NCI-H1436 treated with DMSO at 0.1 percent for 48 hours (cell line): Measurements from ENCODE around the gene NLGN2.

ENCODE experiments used
- DNase-seq: peaks from one replicate; lab custom pipeline; 2025; lab: John Stamatoyannopoulos, UW

NLGN2 gene

GRCh38 chr17:7437950-7438614, 30.4 kb downstream of the NLGN2 start:
- no peak for DNase-seq

- DNase-seq: no peak
Measured at GRCh38 chr17:7438656-7439460, 31.2 kb downstream of the NLGN2 start.

GRCh38 chr17:7439462-7440112, 31.9 kb downstream of the NLGN2 start, which contains the start of gene FGF11:
Gene FGF11, plus strand, starts transcription at chr17:7439512. Its CDS starts 109 bp downstream, at chr17:7439621.
- DNase-seq: no peak

- DNase-seq: no peak
Measured at GRCh38 chr17:7440113-7440833, 32.6 kb downstream of the NLGN2 start.

GRCh38 chr17:7440834-7441195, 33.2 kb downstream of the NLGN2 start:
- DNase-seq: no peak

- no peak for DNase-seq
Measured at GRCh38 chr17:7441266-7441665, 33.6 kb downstream of the NLGN2 start.

- DNase-seq: no peak
Measured at GRCh38 chr17:7442142-7442541, 34.5 kb downstream of the NLGN2 start.

- no peak for DNase-seq
Measured at GRCh38 chr17:7443499-7444485, 36.1 kb downstream of the NLGN2 start.

GRCh38 chr17:7444682-7445618, 37.3 kb downstream of the NLGN2 start, which contains the start of gene CHRNB1:
Gene CHRNB1, plus strand, starts transcription at chr17:7445061. Its CDS starts 67 bp downstream, at chr17:7445128.
- peak; percentile 69 for DNase-seq

- DNase-seq: no peak
Measured at GRCh38 chr17:7445619-7445968, 37.9 kb downstream of the NLGN2 start.

GRCh38 chr17:7448461-7448860, 40.8 kb downstream of the NLGN2 start:
- DNase-seq: no peak

GRCh38 chr17:7459961-7460545, 52.4 kb downstream of the NLGN2 start:
- DNase-seq: no peak

GRCh38 chr17:7460850-7461660, 53.4 kb downstream of the NLGN2 start:
- DNase-seq: no peak

- DNase-seq: no peak
Measured at GRCh38 chr17:7462474-7463371, 55.1 kb downstream of the NLGN2 start.

- DNase-seq: no peak
Measured at GRCh38 chr17:7463372-7463846, 55.8 kb downstream of the NLGN2 start.

- DNase-seq: no peak
Measured at GRCh38 chr17:7464081-7464480, 56.4 kb downstream of the NLGN2 start.

- DNase-seq: no peak
Measured at GRCh38 chr17:7465597-7466275, 58.1 kb downstream of the NLGN2 start.
